Measurements from ENCODE around the gene MAPK1.
"Not testable (repeated sequence)": the region's sequence is repeated elsewhere in the genome, so short reads cannot be mapped to it uniquely, and the experiment has no call there.

MAPK1 gene

DNA sequence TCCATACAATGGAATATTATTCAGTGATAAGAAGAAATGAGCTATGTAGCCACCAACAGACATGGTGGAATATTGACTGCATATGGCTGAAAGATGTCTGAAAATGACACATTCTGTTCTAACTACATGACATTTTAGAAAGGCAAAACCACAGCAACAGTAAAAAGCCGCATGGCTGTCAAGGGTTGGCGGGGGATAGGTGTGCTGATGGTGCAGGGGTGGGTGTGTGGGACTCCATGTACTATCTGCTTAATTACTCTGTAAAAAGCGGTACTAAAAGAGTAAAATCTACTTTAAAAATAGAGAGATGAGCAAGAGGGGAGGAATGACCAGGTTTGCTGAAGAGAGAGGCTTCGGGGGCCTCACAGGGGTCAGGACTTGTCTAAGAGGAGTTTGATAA, 115.2 kb downstream of the MAPK1 start:
- no peak for DNase-seq (ENCODE audit: insufficient read length)
- no peak for FAIRE-seq
- TF ChIP-seq POLR2AphosphoS5 (IDR thresholded peaks at IDR 0.05; ENCODE audit: low read depth, low read length) (no peak), TAF1 (IDR thresholded peaks at IDR 0.05; ENCODE audit: borderline replicate concordance, low read depth, low read length) (no peak), POLR2A (IDR thresholded peaks at IDR 0.05; ENCODE audit: low read depth, low read length) (no peak)

DNA sequence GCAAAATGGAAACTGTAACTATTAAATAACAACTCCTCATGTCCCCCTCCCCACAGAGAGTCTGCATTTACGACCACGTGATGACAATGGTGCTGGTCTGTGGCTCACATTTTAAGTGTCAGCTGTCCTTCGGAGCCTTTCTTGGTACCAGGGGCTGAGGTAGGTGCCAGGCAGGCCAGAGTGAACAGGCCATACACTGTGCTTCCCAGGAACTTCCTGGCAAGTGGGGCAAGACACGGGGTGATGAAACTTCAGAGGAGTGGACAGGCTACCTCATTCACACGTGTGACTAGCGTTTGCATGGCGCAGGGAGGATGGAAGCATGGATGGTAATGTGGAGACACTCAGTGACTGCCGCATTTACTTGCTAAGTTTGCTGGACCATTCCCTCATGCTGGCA, 121.5 kb downstream of the MAPK1 start:
- FAIRE-seq (no peak), DNase-seq (ENCODE audit: insufficient read length) (no peak)
- TF ChIP-seq POLR2AphosphoS5 (IDR thresholded peaks at IDR 0.05; ENCODE audit: low read depth, low read length) (no peak), TAF1 (IDR thresholded peaks at IDR 0.05; ENCODE audit: borderline replicate concordance, low read depth, low read length) (no peak)

DNA sequence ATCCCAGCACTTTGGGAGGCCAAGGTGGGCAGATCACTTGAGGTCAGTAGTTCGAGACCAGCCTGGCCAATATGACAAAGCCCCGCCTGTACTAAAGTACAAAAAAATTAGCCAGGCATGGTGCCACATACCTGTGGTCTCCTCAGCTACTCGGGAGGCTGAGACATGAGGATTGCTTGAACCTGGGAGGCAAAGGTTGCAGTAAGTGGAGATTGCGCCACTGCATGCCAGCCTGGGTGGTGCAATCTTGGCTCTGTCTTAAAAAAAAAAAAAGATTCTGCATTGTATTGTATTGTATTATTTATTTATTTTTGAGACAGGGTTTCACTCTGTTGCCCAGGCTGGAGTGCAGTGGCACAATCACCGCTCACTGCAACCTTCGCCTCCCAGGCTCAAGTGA, 122.5 kb downstream of the MAPK1 start:
- not testable (repeated sequence) for FAIRE-seq

DNA sequence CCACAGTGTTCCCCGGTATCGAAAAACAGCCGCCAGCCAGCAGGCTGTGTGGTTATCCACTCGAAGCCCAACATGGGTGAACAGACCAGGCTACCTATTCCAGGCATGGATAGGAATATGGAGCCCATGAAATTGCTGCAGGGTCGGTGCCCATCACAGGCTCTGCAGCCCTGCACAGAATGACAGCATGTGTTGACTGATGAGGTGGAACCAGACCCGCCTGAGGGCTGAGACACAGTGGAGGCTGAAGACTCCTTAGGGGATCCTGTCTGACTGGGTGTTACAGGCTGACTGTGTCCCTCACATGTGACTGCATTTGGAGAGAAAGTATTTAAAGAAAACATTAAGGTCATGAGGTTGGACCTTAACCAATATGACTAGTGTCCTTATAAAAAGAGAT, 125.7 kb downstream of the MAPK1 start:
- TF ChIP-seq POLR2AphosphoS5 (IDR thresholded peaks at IDR 0.05; ENCODE audit: low read depth, low read length) = no peak
- no peak for TF ChIP-seq POLR2A (IDR thresholded peaks at IDR 0.05; ENCODE audit: low read depth, low read length)
- no peak for TF ChIP-seq TAF1 (IDR thresholded peaks at IDR 0.05; ENCODE audit: borderline replicate concordance, low read depth, low read length)
- FAIRE-seq (no peak), DNase-seq (ENCODE audit: insufficient read length) (no peak)

More for the DNA sequence above, 122.5 kb downstream of the MAPK1 start:
- DNase-seq (ENCODE audit: insufficient read length) = not testable (repeated sequence)

DNA sequence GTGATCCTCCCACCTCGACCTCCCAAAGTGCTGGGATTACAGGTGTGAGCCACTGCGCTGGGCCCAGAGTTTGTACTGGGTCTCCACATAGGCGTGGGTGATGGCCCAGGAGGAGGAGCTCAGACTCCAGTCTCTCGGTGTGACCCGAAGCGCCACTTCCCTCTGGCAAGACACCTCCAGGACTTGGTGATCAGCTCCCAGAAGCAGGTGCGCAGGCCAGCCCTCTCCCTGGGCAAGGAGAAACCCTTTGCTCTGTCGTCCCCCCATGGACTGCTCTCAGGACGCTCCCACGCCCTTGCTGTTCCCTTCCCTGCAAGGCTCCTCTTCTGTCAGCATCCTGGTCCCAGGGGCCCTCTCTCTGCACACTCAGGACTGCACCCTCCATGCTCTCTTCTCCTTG, 126.4 kb downstream of the MAPK1 start:
- TF ChIP-seq POLR2A (IDR thresholded peaks at IDR 0.05; ENCODE audit: low read depth, low read length) = no peak
- FAIRE-seq (no peak), DNase-seq (ENCODE audit: insufficient read length) (no peak)

DNA sequence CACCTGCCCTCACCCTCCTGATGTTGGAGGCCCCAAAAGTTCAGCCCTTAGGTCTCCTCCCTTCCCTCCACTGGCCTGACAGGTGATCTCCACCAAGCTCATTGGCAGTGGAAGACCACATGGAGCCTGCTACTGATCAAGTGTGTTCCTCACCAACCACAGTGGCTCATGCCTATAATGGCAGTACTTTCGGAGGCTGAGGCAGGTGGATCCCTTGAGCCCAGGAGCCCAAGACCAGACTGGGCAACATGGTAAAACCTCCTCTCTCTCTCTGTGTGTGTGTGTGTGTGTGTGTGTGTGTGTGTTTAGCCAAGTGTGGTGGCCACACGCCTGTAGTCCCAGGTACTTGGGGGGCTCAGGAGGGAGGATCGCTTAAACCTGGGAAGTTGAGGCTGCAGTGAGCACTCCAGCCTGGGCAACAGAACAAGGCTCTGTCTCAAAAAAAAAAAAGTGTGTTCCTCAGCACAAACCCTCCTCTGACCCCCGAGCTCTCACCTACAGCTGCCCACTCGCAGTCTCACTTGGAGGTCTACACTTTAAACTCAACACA, 127.5 kb downstream of the MAPK1 start:
- no peak for TF ChIP-seq POLR2AphosphoS5 (IDR thresholded peaks at IDR 0.05; ENCODE audit: low read depth, low read length)
- no peak for TF ChIP-seq POLR2A (IDR thresholded peaks at IDR 0.05; ENCODE audit: low read depth, low read length)
- no peak for TF ChIP-seq TAF1 (IDR thresholded peaks at IDR 0.05; ENCODE audit: borderline replicate concordance, low read depth, low read length)
- FAIRE-seq (no peak), DNase-seq (ENCODE audit: insufficient read length) (no peak)

DNA sequence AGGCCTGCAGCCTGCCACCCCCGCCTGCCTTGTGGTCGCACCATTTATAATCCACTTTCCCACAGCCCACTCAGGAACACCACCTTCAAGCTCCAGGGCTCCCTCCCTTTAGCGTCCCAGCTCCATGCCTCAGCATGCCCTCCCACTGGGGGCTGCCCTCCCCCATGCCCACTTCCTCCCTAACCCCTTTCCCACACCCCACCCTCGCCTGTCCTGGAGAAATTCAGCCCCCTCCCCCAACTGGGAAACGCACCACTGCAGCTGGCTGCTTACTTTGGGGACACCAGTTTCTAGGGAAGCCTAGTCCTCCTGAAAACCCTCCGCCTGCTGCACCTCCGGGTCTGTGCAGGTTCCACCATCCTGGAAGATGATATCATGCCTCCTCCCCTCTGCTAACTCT, 128.5 kb downstream of the MAPK1 start:
- FAIRE-seq (no peak), DNase-seq (ENCODE audit: insufficient read length) (no peak)
- TF ChIP-seq POLR2AphosphoS5 (IDR thresholded peaks at IDR 0.05; ENCODE audit: low read depth, low read length) = no peak
- no peak for TF ChIP-seq POLR2A (IDR thresholded peaks at IDR 0.05; ENCODE audit: low read depth, low read length)
- TF ChIP-seq TAF1 (IDR thresholded peaks at IDR 0.05; ENCODE audit: borderline replicate concordance, low read depth, low read length) = no peak

DNA sequence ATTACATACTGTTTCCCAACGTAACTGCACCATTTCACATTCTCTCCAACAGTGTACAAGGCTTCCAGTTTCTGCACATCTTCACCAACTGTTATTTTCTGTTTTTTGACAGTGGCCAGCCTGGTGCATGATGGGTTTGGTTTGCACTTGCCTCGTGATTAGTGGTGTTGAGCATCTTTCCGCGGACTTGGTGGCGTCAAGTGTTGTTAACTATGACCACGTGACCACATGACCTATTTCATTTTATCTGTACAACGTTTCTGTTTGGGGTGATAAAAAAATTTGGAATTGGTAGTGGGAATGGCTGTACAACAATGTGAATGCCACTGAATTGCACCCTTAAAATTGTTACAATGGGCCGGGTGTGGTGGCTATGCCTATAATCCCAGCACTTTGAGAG, 129.4 kb downstream of the MAPK1 start:
- no peak for TF ChIP-seq POLR2A (IDR thresholded peaks at IDR 0.05; ENCODE audit: low read depth, low read length)
- TF ChIP-seq POLR2AphosphoS5 (IDR thresholded peaks at IDR 0.05; ENCODE audit: low read depth, low read length) = no peak
- no peak for TF ChIP-seq TAF1 (IDR thresholded peaks at IDR 0.05; ENCODE audit: borderline replicate concordance, low read depth, low read length)
- FAIRE-seq (no peak), DNase-seq (ENCODE audit: insufficient read length) (no peak)

DNA sequence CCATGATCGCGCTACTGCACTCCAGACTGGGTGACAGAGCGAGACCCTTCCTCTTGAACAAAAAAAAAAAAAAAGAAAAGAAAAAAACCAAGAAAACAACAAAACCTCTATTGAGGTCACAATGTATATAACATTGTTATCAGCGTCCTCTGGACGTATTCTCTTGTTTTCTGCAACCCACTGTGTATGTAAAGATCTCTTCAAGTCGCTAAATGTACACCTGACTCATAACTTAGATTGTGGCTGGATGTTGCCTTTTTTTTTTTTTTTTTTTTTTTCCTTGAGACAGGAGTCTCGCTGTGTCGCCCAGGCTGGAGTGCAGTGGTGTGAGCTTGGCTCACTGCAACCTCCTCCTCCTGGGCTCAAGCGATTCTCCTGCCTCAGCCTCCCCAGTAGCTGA, 130.5 kb downstream of the MAPK1 start:
- DNase-seq (ENCODE audit: insufficient read length) (no peak), FAIRE-seq (no peak)
- TF ChIP-seq TAF1 (IDR thresholded peaks at IDR 0.05; ENCODE audit: borderline replicate concordance, low read depth, low read length) (no peak), POLR2AphosphoS5 (IDR thresholded peaks at IDR 0.05; ENCODE audit: low read depth, low read length) (no peak), POLR2A (IDR thresholded peaks at IDR 0.05; ENCODE audit: low read depth, low read length) (no peak)

DNA sequence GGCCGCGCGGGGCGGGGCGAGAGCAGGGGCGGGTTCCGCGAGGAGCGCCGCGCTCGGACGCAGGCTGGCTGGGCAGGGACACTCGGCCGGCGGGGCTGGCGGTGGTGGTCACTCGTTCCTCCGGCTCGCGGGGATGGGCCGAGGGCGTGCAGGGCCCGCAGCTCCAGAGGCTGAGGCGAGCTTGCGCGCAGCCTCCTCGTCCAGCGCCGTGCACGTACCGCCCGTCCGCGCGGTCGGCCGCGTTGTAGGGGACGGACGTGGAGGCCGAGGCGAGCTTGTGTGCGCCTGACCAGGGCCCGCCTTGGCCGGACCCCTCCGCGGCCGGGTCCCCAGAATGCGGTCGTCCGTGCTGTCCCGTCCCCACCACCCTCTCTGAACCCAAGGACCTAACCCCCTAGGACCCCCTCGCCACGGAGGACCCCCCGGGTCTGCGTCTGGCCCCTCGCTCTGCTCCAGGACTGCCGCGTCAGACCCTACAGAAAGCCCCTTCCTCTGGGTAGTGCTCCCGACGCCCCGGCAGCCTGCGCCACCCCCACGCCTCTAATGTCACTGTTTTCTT, 131.3 kb downstream of the MAPK1 start:
- TF ChIP-seq POLR2AphosphoS5 (IDR thresholded peaks at IDR 0.05; ENCODE audit: low read depth, low read length) (no peak), TAF1 (IDR thresholded peaks at IDR 0.05; ENCODE audit: borderline replicate concordance, low read depth, low read length) (no peak), POLR2A (IDR thresholded peaks at IDR 0.05; ENCODE audit: low read depth, low read length) (no peak)
- FAIRE-seq = no peak
- DNase-seq (ENCODE audit: insufficient read length) = no peak

DNA sequence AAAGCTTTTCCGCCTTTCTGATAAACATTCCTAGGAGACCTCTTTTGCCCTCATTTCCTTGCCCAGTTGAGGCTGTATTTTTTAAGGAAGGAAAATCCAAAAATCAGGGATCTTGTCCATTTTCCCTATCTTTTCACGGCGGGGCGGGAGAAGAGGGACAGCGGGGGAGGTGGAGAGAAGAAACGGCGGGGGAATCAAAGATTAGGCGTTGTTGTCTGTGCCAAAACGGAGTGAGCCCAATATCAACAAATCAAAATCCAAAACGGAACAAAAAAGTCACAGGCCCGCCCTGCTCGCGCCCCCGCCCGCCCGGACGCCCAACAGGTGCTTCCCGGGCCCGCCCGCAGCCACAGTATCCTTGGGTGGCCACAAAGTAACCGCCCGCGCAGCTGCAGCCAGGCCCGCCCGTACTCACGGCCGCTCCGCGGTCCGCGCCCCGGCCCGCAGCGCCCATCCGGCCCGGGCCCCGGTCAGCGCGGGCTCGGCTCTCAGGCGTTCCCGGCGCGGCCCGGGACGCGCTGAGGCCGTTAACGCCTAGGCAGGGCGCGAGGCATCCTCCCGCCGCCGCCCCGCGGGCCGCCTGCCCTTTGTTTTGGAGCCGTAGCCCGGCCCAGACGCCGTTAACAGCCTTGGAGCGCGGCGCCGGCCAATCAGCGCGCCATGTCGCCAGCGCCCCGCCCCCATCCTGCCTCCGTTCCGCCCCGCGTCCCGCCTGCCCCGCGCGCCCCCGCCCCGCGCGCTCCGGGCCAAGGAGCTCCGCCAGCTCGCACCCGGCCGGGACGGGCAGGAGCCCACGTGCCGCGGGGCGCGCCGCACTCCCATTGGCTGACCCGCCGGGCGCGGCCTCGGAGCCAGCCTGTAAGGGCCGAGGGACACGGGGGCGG, 132.0 kb downstream of the MAPK1 start, which contains the start of gene YPEL1:
Gene YPEL1, minus strand, starts transcription at position 595 of the 884 bp plus-strand sequence. CDS start 25,050 bp downstream, outside the sequence.
- TF ChIP-seq POLR2A (IDR thresholded peaks at IDR 0.05; ENCODE audit: low read depth, low read length) (peak; percentile 36; the same call in 1 of the 2 replicates), TAF1 (IDR thresholded peaks at IDR 0.05; ENCODE audit: borderline replicate concordance, low read depth, low read length) (no peak), POLR2AphosphoS5 (IDR thresholded peaks at IDR 0.05; ENCODE audit: low read depth, low read length) (no peak)
- DNase-seq (ENCODE audit: insufficient read length) (peak; percentile 90), FAIRE-seq (peak; percentile 60)

DNA sequence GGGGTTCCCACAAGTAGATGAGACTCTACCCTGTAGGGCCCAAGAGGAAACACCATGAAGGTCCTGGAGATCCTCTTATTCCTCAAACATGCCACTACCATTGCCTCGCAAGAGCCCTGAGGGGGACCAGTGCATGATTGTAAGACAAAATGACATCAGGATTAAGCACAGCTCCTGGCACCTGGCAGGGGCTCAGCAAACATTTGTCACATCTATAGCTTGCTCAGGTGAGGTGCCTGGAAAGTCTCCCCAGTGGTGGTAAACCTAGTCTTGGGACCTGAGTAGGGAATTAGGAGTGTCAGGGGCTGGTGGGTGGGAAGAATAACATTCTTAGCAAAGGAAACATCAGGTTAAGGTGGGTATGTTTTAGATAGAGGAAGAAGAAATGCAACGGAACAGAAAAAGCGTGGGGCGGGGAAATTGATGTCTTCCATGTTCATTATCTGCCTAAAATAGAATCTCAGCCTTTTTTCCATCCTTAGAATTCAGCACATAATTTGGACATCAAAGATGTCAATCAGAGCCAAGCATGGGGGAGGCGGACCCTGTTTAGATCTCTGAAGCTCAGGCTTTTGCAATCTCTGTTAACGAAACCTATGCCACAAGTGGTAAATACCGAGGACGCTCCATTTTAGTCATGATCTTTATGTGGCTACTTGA, 132.8 kb downstream of the MAPK1 start:
- FAIRE-seq (no peak), DNase-seq (ENCODE audit: insufficient read length) (no peak)

More for the DNA sequence above, 132.8 kb downstream of the MAPK1 start:
- TF ChIP-seq POLR2AphosphoS5 (IDR thresholded peaks at IDR 0.05; ENCODE audit: low read depth, low read length) (no peak), TAF1 (IDR thresholded peaks at IDR 0.05; ENCODE audit: borderline replicate concordance, low read depth, low read length) (no peak), POLR2A (IDR thresholded peaks at IDR 0.05; ENCODE audit: low read depth, low read length) (no peak)

Data from GM12892 (cell line).